ENCODE results near the gene ZFHX3.

The ZFHX3 gene

GRCh38 chr16:73093146-73094144 lies 45.5 kb upstream of the ZFHX3 start:
- TF ChIP-seq CTCF (IDR thresholded peaks at IDR 0.05) = no peak
- Histone ChIP-seq H3K27me3 (no peaks in the 10 kb centered on the region), H3K4me3 (ENCODE audit: low read depth in 1 of 2, low read length in 1 of 2) (no peak overlapping the region), H3K9me3 (no peaks in the 10 kb centered on the region), H3K4me1 (ENCODE audit: control insufficient read depth in 1 of 2, insufficient read depth in 1 of 2, low read depth in 1 of 2, low read length in 1 of 2) (no peaks in the 10 kb centered on the region), H3K27ac (no peak overlapping the region), H3K36me3 (no peaks in the 10 kb centered on the region)

- Histone ChIP-seq H3K27me3 (no peaks in the 10 kb centered on the region), H3K27ac (no peak overlapping the region), H3K36me3 (no peaks in the 10 kb centered on the region), H3K9me3 (no peaks in the 10 kb centered on the region), H3K4me3 (ENCODE audit: low read depth in 1 of 2, low read length in 1 of 2) (no peak overlapping the region), H3K4me1 (ENCODE audit: control insufficient read depth in 1 of 2, insufficient read depth in 1 of 2, low read depth in 1 of 2, low read length in 1 of 2) (no peaks in the 10 kb centered on the region)
- no peak for TF ChIP-seq CTCF (IDR thresholded peaks at IDR 0.05)
These were observed 44.4 kb upstream of the ZFHX3 start for GRCh38 chr16:73092236-73092781.

GRCh38 chr16:73091174-73091573 lies 43.2 kb upstream of the ZFHX3 start:
- no peak for TF ChIP-seq CTCF (IDR thresholded peaks at IDR 0.05)
- no peaks in the 10 kb centered on the region for H3K27me3 ChIP-seq
- no peak overlapping the region for H3K4me3 ChIP-seq (ENCODE audit: low read depth in 1 of 2, low read length in 1 of 2)
- no peaks in the 10 kb centered on the region for H3K4me1 ChIP-seq (ENCODE audit: control insufficient read depth in 1 of 2, insufficient read depth in 1 of 2, low read depth in 1 of 2, low read length in 1 of 2)
- no peaks in the 10 kb centered on the region for H3K9me3 ChIP-seq
- no peak overlapping the region for H3K27ac ChIP-seq
- H3K36me3 ChIP-seq = no peaks in the 10 kb centered on the region

GRCh38 chr16:73089420-73089819 lies 41.5 kb upstream of the ZFHX3 start:
- Histone ChIP-seq H3K27me3 (no peaks in the 10 kb centered on the region), H3K9me3 (no peaks in the 10 kb centered on the region), H3K27ac (no peak overlapping the region), H3K36me3 (no peaks in the 10 kb centered on the region), H3K4me3 (ENCODE audit: low read depth in 1 of 2, low read length in 1 of 2) (no peak overlapping the region), H3K4me1 (ENCODE audit: control insufficient read depth in 1 of 2, insufficient read depth in 1 of 2, low read depth in 1 of 2, low read length in 1 of 2) (no peaks in the 10 kb centered on the region)
- TF ChIP-seq CTCF (IDR thresholded peaks at IDR 0.05) = no peak

- no peak for TF ChIP-seq CTCF (IDR thresholded peaks at IDR 0.05)
- Histone ChIP-seq H3K27me3 (no peaks in the 10 kb centered on the region), H3K4me1 (ENCODE audit: control insufficient read depth in 1 of 2, insufficient read depth in 1 of 2, low read depth in 1 of 2, low read length in 1 of 2) (no peaks in the 10 kb centered on the region), H3K27ac (no peak overlapping the region), H3K36me3 (no peaks in the 10 kb centered on the region), H3K4me3 (ENCODE audit: low read depth in 1 of 2, low read length in 1 of 2) (no peak overlapping the region), H3K9me3 (no peaks in the 10 kb centered on the region)
These were observed 38.2 kb upstream of the ZFHX3 start for GRCh38 chr16:73086108-73086507.
